GM21447 (cell line): ENCODE results near the gene ATRAID.

ENCODE experiments used
- ATAC-seq: cut with Tn5 transposase; IDR thresholded peaks from one replicate; pipeline ENCODE4 v1.9.1; 2021; ENCODE audit not compliant: unreplicated experiment

ATRAID gene

DNA sequence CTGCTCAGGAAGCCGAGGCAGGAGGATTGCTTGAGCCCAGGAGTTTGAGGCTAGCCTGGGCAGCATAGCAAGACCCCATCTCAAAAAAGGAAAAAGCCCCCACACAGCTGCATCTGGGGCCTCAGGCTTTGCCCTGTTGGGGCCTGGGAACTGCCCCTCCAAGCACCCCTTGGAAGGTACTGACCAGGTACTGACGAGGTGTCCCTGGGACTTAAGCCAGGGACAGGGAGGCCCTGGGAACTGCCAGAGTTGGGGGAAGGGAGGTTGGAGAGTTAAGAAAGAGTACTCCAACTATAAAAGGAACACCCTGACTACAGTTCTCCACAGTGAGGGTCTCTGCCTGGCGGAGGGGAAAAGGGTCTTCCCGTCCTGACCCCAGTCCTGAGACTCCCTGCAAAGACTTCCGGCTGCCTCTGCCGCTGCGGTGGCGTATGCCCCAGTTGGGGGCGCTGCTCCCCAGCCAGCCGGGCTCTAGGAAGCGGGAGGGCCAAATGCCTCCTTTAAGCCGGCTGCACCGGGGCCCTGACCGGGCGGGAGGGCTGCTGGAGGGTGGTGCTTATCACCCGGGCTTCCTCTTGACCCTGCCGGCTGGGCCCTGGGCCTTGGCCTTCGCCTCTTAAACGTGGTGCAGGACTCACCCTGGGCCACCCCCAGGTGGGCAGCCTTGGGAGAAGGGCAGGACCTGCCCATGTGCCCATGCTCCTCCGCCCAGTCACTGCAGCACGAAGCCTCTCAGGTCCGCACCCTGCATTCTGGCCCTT, 38.2 kb downstream of the ATRAID start:
- ATAC-seq, result no peak

- ATAC-seq, result no peak
These were observed 39.0 kb downstream of the ATRAID start for GRCh38 chr2:27250652-27251379.

- ATAC-seq, result no peak
These were observed 39.9 kb downstream of the ATRAID start for GRCh38 chr2:27251766-27252165.

DNA sequence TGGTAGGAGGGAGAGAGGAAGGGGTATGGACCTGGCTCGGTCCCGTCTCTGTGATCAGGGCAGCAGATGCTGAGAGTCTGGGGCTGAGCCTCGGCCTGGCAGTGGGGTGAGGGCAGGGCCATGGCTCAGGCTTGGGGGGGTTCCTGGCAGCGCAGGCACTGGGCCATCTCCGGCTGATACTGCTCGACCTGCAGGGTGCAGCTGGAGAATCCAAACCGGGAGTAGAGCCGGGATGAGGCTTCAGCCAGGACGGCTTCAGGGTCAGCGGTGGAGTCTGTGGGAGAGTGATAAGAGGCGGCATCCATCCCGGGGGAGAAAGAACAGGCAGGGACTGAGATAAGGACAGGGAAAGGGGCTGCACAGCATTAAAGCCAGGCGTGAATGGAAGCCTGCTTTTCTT, 43.3 kb downstream of the ATRAID start:
- ATAC-seq, result no peak

GRCh38 chr2:27255660-27256059, 43.8 kb downstream of the ATRAID start:
- ATAC-seq, result no peak

GRCh38 chr2:27256855-27257454, 45.1 kb downstream of the ATRAID start:
- ATAC-seq, result no peak

GRCh38 chr2:27258051-27258450, 46.2 kb downstream of the ATRAID start:
- ATAC-seq, result no peak

GRCh38 chr2:27261241-27261925, 49.5 kb downstream of the ATRAID start:
- no peak for ATAC-seq

DNA sequence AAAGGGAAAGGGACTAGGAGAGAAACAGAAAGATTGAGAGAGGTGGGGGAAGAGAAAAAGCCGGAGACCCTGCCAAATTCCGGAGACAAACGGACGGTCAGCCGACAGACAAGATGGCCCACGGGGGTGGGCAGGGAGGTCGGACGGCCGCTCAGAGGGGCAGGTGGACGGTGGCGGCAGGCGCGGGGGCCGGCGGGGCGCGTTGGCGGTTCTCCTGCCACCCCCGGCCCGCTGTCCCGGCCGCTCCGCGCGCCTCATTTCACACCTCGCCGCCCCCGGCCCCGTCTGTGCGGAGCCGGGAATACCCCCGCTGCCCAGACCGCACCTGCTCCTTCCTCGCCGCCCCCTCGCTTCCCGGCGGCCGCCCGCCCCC, 50.1 kb downstream of the ATRAID start:
- no peak for ATAC-seq

DNA sequence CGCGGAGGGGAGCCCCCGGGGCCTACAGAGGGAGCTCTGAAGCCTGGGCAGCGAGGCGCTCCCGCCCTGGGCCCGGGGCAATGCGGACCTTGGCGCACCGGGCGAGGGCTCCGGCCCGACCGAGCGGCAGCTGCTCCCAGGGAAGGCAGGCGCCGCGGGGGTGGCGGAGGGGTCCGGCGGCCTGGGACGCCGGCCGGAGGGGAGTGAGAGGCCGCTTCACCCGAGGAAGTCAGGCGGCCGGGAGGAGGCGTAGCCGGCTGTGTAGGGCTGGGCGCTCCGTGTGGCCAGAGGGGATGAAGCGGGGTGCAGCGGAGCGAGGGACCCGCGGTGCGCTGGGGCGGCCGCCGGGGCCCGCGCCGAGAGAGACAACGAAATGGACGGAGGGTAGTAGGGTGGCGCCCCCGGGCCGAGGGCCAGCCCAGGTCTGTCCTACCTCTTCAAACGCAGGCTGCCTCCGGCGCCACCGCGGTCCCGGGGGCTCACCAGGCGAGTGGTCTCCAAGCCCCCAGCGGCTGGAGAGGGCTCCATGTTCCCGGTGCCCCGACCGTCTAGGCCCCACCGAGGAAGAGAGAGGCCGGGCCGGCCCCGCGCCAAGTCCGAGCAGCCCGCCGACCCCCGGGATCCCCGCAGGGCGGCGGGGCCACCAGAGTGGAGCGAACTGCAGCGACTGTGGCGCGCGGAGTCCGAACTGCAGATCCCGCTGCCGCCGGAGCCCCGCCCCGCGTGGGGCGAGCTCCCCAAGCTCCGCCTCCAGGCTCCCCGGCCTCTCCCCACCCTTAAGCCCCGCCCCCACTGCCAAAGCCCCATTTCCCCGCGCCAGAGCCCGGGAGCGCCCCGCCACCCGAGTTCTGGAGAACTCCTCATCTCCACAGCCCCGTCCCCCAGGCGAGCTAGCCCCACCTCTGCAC, 50.8 kb downstream of the ATRAID start, which contains the start of gene SLC30A3:
Gene SLC30A3 (minus strand): TSS at position 669 of the 908 bp plus-strand sequence. CDS start 141 bp downstream, at position 528.
- ATAC-seq, result no peak

GRCh38 chr2:27263287-27264252, 51.7 kb downstream of the ATRAID start:
- no peak for ATAC-seq

GRCh38 chr2:27264253-27264752, 52.5 kb downstream of the ATRAID start:
- ATAC-seq, result no peak

DNA sequence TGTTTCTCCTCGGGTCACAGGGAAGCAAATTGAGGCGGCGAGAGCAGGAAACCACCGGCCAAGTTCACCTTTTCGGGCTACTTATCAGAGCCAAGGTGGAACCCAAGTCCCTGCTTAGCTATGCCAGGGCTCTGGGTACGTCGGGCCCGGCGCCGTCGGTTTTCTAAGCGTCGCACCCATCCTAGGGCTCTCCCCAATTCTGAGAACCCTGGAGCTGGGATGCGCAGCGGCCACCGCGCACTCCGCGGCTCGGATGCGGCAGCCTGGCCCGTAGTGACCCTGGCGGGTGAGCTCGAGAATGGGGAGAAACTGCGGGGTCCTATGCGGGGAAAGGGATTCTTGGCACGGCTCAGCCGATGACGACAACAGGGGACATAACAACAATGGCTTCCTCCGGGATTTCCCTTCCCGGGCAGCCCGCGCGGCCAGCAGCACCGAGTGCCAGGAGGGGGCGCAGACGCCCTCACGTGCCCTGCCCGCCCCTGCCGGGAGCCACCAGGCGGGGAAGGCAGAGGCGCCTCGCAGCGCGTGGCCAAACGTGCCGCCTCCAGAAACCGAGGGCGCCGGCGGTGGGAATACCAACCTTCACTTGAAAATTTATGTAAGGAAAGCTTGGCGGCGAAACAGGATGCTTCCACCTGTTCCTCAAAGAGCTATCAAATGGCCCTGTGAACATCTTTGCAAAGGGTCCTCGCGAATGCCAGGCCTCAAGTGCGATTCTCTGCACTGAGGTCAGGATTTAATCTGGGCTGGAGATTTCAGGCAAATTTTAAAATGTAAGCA, 53.1 kb downstream of the ATRAID start:
- no peak for ATAC-seq

DNA sequence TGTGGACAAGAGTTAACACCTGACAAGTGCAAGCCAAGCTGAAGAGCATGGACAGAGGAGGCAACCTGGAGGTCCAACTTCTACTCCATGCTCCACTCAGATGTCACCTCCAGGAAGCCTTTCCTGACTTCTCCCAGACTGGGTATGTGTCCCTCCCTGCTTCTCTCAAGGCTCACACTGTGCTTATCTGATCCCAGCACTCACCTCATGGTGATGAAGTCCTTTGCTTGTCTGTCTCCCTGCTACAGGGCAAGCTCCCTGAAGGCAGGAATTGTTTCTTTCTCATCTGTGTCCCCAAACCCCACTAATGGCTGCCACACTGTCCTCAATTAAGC, 53.7 kb downstream of the ATRAID start:
- ATAC-seq, result no peak
